ENCODE measurements around the gene ARL4C. TPM values are rescaled to one million over a fixed set of nuclear protein-coding genes. Genes with fewer than 3 reads are reported as not detected.

The ARL4C gene
- total RNA-seq, 2 experiments from 2014 or later: 15.7 to 19.6 TPM

- intact Hi-C loops (cut with micrococcal nuclease; ENCODE audit: unreplicated experiment): loop anchor here (1.0 to 5.0 kb wide), 2 partner anchors 206 to 638 kb away; no protein-coding TSS in a partner anchor
- Histone ChIP-seq H2AFZ (ENCODE audit: low read length) (no peak overlapping the region), H3K4me3 (ENCODE audit: low read depth, low read length, poor library complexity, severe bottlenecking) (peak overlapping the region; percentile 96), H3K36me3 (ENCODE audit: insufficient read depth, low read length) (0 out of 2 replicates have a peak, but pooled peaks cover 9% of the 10 kb centered on the region), H3K4me2 (ENCODE audit: low read length) (peak overlapping the region; percentile 88), H3K4me1 (ENCODE audit: insufficient read depth, low read length, poor library complexity, severe bottlenecking) (peaks cover 46% of the 10 kb centered on the region), H3K9me3 (ENCODE audit: low read length) (no peaks in the 10 kb centered on the region), H3K27ac (ENCODE audit: low read depth, low read length, poor library complexity, severe bottlenecking) (peak overlapping the region; percentile 51), H4K20me1 (ENCODE audit: insufficient read depth, low read length) (peaks cover 21% of the 10 kb centered on the region), H3K9me2 (ENCODE audit: insufficient read depth, low read length) (no peaks in the 10 kb centered on the region), H3K79me2 (ENCODE audit: insufficient read depth, low read depth, low read length) (peaks cover 59% of the 10 kb centered on the region)
- BruUV-seq (replicated peaks): no TSS peak
- TF ChIP-seq CTCF (conservative IDR thresholded peaks at IDR 0.05; ENCODE audit: low read length) (no peak), EZH2phosphoT487 (IDR thresholded peaks at IDR 0.05; ENCODE audit: borderline replicate concordance, low read depth, low read length) (no peak)
- no peak for DNase-seq (ENCODE audit: low spot score)
- ChIA-PET CTCF (ENCODE audit: unreplicated experiment) (interaction anchor here (0.6 to 0.9 kb wide), 5 partner anchors 69 to 354 kb away, joined by 3 to 7 read pairs (median 4); no protein-coding TSS in a partner anchor), POLR2A (interaction anchor here (0.6 to 5.5 kb wide), 8 partner anchors 13 to 219 kb away, joined by 4 to 60 read pairs (median 4); no protein-coding TSS in a partner anchor)
These were observed 1.4 kb downstream of the ARL4C start for GRCh38 chr2:234495251-234496054.

GRCh38 chr2:234494361-234495250 lies 2.3 kb downstream of the ARL4C start:
- Histone ChIP-seq H3K4me2 (ENCODE audit: low read length) (peak overlapping the region; percentile 88), H3K4me1 (ENCODE audit: insufficient read depth, low read length, poor library complexity, severe bottlenecking) (peaks cover 46% of the 10 kb centered on the region), H3K9me2 (ENCODE audit: insufficient read depth, low read length) (no peaks in the 10 kb centered on the region), H4K20me1 (ENCODE audit: insufficient read depth, low read length) (peaks cover 21% of the 10 kb centered on the region), H2AFZ (ENCODE audit: low read length) (no peak overlapping the region), H3K36me3 (ENCODE audit: insufficient read depth, low read length) (0 out of 2 replicates have a peak, but pooled peaks cover 9% of the 10 kb centered on the region), H3K79me2 (ENCODE audit: insufficient read depth, low read depth, low read length) (peaks cover 60% of the 10 kb centered on the region), H3K4me3 (ENCODE audit: low read depth, low read length, poor library complexity, severe bottlenecking) (peak overlapping the region; percentile 96), H3K9me3 (ENCODE audit: low read length) (no peaks in the 10 kb centered on the region), H3K27ac (ENCODE audit: low read depth, low read length, poor library complexity, severe bottlenecking) (peak overlapping the region; percentile 51)
- BruUV-seq (replicated peaks): TSS peak; percentile 54
- ChIA-PET POLR2A (interaction anchor here (1.0 to 5.5 kb wide), 4 partner anchors 40 to 361 kb away, joined by 3 to 60 read pairs (median 4); no protein-coding TSS in a partner anchor), CTCF (ENCODE audit: unreplicated experiment) (interaction anchor here (0.9 kb wide), 1 partner anchor 68 kb away, joined by 4 read pairs; no protein-coding TSS in a partner anchor)
- peak; percentile 55 for DNase-seq (ENCODE audit: low spot score)
- intact Hi-C loops (cut with micrococcal nuclease; ENCODE audit: unreplicated experiment): loop anchor here (1.0 to 5.0 kb wide), 2 partner anchors 68 to 637 kb away; no protein-coding TSS in a partner anchor
- TF ChIP-seq CTCF (conservative IDR thresholded peaks at IDR 0.05; ENCODE audit: low read length) (no peak), EZH2phosphoT487 (IDR thresholded peaks at IDR 0.05; ENCODE audit: borderline replicate concordance, low read depth, low read length) (no peak)
